HG03469 (cell line): Measurements from ENCODE around the gene INSYN2B.
"Not testable (repeated sequence)": the region's sequence is repeated elsewhere in the genome, so short reads cannot be mapped to it uniquely, and the experiment has no call there.

Source experiments
- ATAC-seq: cut with Tn5 transposase; IDR thresholded peaks from one replicate; pipeline ENCODE4 v1.9.1; 2021; ENCODE audit warnings: mild to moderate bottlenecking, moderate library complexity, moderate number of reproducible peaks; ENCODE audit not compliant: unreplicated experiment

The INSYN2B gene

DNA sequence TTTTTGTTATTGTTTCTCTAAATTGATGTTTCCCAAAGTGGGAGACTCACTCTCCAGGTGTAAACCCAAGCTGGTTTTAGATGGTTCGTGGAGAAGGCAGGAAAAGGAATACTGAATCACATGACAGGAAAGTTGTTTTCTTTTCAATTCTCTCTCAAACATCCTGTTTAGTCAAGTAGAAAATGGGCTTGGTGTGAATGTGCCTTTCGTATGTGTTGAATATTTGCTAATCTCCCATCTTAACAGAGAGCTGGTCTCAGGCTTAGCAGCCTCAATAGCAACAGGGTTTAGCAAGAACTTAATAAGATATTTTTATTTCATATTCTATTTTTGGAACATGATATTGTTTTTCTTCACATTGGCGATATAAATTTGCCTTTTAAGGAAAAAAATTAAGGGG, 119.7 kb downstream of the INSYN2B start:
- no peak for ATAC-seq

DNA sequence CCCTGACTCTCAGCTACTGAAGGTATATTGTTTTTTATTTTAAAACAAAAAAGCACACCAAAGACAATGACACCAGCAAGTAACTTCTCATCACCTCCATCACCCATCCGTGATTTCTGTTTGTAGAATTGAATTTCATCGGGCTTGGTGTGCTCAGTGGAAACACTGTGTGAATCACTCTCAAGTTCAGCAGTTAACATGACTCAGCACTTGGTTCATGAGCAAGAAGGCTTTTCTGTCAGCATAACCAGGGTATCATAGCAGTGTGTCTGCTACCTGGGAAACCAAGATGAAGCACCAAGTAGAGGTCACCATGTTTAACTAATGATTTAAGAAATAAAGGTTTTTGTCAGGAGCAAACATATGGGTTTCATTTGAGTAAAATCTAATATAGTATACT, 123.7 kb downstream of the INSYN2B start:
- ATAC-seq, result no peak

DNA sequence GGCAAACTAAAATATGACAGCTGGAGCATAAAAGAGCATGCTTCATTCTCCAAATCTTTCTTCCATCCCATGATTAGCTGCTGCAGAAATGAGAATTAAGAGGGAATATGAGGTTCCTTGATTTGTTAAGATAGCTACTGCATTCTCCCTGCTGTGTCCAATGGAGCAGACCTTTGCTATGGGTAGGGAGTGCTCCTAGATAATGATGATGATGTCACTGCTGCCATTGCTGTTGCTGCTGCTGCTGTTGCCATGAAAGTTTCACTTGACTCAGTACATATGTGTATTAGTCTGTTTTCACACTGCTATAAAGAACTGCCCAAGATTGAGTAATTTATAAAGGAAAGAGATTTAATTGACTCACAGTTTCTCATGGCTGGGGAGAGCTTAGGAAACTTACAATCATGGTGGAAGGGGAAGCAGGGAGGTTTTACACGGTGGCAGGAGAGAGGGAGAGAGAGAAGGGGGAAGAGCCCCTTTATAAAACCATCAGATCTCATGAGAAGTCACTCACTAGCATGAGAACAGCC, 128.9 kb downstream of the INSYN2B start:
- ATAC-seq, result no peak

DNA sequence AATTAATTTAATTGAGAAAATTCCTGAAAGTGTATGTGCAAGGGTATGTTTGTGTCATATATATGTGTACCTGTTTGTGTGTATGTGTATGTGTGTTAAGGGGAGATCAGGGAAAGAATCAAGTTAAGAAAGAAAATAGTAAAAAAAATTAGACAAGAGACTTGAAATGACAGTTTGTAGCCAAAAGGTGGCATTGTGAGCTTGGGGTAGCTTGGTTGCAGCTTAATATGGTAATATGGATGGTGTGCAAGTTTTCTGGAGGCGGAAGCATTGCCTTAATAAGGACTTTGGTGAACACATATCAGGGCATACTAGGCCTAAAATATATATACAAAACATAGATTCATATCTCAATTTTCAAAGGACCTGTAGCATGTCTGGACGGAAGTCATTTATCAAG, 129.9 kb downstream of the INSYN2B start:
- ATAC-seq, result no peak

GRCh38 chr5:169848792-169849191, 131.5 kb downstream of the INSYN2B start:
- no peak for ATAC-seq

DNA sequence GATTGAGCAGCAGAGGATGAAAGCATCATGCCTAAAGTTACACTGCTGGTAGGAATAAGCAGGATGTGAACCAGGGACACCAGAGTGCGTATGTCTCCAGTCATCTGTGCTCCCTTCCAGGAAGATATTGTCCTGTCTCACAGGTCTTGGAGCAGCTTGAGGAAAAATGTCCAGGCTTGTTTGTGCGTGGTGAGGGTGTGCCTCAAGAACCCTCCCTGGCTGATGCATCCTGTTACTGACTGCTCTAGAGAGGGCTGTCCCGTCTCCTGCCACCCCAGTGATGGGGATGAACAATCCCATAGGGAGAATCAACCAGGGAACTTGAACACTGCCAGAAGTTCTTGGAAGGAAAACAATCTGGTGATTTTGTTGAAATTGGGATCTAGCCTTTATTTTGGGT, 132.0 kb downstream of the INSYN2B start:
- no peak for ATAC-seq

DNA sequence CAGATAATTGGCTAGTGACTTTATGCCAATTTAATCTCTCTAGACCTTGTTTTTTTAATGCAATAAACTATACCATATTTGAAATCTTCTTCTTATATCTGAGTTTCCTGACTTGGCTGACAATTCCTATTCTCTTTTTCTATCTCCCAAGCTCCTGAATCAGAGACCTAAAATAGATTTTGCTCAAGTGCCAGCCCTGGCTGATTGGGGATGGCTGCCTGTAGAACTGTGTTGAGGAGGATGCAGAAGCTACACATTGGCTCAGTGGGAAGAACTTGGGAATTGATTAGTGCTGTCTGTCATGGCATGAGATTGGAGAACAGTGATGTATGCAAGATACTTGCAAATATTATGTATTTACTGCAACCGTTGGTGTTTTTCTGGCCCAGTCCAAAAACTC, 132.8 kb downstream of the INSYN2B start:
- ATAC-seq, result no peak

DNA sequence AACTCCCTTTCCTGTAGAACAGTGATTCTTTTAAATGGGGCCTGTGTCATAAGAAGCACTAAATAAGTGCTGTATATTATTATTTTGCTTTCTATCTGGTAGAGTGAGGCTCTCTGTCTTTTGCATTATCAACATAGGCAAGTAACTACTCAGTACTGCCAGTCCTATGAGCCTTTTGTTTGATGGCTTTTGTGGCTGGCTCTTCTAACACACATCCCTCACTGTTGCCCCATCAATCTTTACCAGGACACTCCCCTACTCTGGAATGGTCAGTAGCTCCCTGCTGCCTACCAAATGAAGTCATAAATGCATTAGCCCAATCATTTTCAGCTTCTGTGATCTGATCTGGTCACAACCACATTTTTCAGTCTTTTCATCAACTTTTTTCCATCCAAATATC, 137.6 kb downstream of the INSYN2B start:
- ATAC-seq, result no peak

DNA sequence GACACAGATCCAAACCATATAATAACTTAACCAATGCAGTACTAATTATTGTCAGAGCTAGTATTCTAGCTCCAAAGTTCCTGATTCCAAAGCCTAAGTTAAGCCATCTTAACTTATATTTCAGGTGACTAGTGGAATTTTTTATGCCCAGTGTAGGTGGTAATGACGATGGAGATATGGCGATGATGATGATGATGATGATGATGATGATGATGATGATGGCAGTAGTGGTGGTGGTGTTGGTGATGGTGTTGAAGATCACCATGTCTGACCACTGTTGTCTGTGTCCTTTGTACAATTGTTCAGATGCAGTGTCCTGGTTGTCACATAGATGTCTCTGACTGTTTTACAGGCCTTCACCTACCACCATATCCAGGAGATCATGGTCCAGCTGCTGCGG, 139.9 kb downstream of the INSYN2B start:
- no peak for ATAC-seq

GRCh38 chr5:169838688-169839087, 141.6 kb downstream of the INSYN2B start:
- peak; percentile 61 for ATAC-seq

- ATAC-seq, result no peak
Measured at GRCh38 chr5:169837686-169838085, 142.6 kb downstream of the INSYN2B start.

DNA sequence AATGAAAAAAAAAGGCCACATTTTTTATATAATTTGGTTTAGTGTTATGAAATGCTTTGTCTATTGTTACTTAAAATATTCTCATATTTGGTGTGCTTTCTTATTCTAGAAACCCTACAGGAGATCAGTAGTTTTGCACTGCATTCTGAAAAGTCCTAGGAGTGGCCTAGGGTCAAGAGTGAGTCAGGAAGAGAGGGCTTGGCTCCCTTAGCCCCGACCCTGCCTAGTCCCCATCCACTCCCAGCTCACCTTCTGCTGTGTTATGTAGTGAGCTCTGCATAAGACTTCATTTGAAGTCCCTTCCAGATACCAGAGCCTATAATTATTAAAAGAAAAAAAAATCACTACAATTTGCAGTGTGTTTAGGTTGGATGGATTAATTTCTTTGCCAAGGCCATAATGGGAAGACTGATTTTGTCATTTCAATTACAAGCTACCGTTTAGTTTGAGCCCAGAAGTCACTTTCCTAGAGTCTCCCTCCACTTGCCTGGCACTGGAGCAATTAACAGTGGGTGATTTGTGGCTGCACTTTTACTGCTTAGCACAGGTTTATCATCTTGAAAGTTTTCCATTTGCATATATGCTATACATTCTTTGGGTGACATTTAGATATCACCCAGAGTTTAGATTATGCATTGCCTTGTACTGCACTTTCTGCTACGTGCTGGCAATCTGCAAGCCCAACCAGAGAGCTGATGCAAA, 143.3 kb downstream of the INSYN2B start:
- ATAC-seq, result no peak

DNA sequence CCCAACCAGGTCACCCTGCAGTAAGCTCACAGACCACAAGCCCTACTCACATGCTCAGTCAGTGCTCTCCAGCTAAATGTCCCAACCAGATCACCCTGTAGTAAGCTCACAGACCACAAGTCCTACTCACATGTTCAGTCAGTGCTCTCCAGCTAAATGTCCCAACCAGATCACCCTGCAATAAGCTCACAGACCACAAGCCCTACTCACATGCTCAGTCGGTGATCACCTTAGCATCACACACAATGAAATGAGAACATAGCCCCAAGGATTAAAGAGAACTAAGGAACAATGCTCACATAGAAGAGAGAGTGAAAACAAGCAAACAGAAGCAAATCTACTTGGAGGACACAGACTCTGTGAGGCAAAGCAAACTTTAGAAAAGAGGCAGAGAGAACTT, 145.8 kb downstream of the INSYN2B start:
- not testable (repeated sequence) for ATAC-seq

DNA sequence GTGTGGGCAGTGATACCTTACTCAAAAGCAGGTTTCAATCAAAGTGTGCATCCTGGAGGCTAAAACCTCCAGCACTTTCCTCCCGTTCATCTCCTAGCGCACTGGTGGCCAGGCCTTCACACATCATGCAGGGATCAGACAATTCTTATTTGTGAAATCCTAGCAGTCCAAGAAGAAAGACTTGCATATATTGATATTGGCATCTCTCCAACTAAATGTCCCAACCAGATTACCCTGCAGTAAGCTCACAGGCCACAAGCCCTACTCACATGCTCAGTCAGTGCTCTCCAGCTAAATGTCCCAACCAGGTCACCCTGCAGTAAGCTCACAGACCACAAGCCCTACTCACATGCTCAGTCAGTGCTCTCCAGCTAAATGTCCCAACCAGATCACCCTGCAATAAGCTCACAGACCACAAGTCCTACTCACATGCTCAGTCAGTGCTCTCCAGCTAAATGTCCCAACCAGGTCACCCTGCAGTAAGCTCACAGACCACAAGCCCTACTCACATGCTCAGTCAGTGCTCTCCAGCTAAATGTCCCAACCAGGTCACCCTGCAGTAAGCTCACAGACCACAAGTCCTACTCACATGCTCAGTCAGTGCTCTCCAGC, 146.5 kb downstream of the INSYN2B start:
- ATAC-seq, result not testable (repeated sequence)

DNA sequence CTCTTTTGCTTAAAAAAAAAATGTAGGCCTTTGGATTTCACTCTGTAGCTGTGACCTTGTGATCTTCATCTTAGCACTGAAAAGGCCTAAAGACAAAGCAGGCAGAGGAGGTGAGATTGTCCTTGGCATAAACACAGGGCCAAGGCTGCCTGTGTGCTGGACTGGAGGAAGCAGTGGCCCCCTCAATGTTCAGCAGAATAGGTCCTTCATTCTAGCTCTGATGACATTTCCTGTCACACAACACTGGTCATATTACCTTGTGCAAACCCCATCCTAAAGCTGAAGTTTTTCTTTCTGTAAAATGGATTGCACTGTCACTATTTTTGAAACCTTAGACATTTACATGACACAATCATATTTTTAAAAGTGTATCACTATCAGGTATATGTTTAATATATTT, 147.4 kb downstream of the INSYN2B start:
- ATAC-seq, result no peak

GRCh38 chr5:169832304-169832703, 148.0 kb downstream of the INSYN2B start:
- no peak for ATAC-seq

- ATAC-seq, result no peak
Measured at GRCh38 chr5:169831331-169831730, 149.0 kb downstream of the INSYN2B start.

- no peak for ATAC-seq
Measured at GRCh38 chr5:169828385-169828784, 151.9 kb downstream of the INSYN2B start.

GRCh38 chr5:169827769-169828168, 152.5 kb downstream of the INSYN2B start:
- no peak for ATAC-seq

DNA sequence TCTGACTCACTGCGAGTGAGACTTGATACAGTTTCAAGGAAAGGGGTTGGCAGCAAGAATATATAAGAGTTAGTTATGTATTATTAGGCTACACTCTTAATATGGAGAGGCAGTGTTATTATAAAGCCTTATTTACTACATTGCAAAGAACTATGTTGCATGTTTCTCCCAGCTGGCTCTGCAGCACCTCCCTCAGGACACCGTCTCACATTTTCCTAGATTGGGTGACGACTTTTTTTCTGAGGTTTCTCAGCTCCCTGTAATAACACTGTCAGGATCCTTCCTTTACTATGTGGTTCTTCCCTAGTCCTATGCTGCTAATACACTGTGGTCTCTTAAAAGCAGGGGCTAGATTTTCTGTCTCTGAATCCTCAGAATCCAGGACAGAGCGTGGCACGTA, 153.7 kb downstream of the INSYN2B start:
- ATAC-seq, result no peak

- ATAC-seq, result no peak
Measured at GRCh38 chr5:169817031-169817430, 163.3 kb downstream of the INSYN2B start.

DNA sequence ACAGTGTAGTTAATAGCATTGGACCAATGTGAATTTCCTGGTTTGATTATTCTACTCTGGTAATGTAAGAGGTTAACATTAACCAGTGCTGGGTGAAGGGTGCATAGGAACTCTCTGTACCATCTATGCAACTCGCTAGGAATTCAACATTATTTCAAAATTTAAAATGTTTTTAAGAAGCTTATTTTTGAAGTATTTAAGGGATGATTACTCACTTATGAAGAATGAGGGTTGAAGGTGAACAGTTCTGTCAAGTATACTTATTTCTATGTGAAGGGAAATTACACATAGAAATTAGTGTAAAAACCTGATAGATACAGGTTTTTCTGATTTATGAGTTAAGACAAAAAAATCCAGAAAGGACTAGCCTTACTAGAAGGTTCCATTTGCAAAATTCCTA, 165.8 kb downstream of the INSYN2B start:
- no peak for ATAC-seq
